GM18508 (cell line): ENCODE measurements around the gene RNF169.

Experiments used
- ATAC-seq: cut with Tn5 transposase; IDR thresholded peaks from one replicate; pipeline ENCODE4 v1.9.1; 2021; ENCODE audit warnings: moderate number of reproducible peaks; ENCODE audit not compliant: insufficient read depth, unreplicated experiment

RNF169 gene, protein sequence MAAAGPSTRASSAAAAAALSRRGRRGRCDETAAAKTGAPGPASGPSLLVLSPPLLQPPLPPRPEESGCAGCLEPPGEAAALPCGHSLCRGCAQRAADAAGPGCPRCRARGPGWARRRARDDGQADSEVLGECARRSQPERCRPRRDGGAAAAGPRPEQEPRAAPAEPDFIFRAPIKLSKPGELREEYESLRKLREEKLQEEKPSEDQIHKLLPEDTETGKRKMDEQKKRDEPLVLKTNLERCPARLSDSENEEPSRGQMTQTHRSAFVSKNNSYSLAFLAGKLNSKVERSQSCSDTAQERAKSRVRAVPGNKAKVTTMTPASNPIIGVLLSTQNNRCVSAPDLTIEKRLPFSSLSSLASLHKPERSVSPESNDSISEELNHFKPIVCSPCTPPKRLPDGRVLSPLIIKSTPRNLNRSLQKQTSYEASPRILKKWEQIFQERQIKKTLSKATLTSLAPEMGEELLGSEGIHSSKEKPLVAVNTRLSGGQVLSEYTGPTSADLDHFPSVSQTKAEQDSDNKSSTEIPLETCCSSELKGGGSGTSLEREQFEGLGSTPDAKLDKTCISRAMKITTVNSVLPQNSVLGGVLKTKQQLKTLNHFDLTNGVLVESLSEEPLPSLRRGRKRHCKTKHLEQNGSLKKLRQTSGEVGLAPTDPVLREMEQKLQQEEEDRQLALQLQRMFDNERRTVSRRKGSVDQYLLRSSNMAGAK

DNA sequence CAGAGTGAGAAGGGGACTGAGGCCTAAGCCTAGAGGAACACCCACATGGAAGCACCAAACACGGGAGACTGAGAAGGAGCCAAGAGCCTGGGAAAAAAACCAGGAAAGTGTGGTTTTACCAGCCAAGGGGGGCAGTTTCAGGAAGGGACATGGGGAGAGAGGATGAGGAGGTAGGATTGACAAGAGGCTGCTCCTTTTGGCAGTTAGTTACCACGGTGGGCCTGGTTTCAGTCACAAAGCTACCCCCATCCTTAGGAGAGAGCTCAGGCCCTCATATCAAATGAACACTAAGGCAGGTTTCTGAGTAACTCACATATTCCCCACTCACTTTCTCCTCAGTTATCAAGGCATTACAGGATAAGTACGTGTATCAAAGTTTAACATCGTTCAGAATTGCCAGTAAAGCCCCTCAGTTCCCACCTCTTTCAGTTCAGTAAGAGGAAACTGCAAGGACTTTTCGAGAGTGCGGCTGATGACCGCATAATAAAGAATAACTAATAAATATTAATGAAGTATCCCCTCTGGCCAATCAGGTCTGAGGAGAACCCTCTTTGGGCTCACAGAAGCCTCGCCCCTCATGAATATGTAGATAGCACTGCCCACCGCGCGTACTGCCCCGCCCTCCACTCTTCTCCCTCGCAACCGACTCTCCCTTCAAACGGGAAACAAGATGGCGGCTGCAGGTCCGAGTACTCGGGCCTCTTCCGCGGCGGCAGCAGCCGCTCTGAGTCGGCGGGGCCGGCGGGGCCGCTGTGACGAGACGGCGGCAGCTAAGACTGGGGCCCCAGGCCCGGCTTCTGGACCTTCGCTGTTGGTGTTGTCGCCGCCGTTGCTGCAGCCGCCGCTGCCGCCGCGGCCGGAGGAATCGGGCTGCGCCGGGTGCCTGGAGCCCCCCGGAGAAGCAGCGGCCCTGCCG is at the start of gene RNF169:
Gene RNF169, plus strand, starts transcription at position 639 of the 916 bp plus-strand sequence. Its CDS starts 32 bp downstream, at position 671.
- ATAC-seq: peak; percentile 90

DNA sequence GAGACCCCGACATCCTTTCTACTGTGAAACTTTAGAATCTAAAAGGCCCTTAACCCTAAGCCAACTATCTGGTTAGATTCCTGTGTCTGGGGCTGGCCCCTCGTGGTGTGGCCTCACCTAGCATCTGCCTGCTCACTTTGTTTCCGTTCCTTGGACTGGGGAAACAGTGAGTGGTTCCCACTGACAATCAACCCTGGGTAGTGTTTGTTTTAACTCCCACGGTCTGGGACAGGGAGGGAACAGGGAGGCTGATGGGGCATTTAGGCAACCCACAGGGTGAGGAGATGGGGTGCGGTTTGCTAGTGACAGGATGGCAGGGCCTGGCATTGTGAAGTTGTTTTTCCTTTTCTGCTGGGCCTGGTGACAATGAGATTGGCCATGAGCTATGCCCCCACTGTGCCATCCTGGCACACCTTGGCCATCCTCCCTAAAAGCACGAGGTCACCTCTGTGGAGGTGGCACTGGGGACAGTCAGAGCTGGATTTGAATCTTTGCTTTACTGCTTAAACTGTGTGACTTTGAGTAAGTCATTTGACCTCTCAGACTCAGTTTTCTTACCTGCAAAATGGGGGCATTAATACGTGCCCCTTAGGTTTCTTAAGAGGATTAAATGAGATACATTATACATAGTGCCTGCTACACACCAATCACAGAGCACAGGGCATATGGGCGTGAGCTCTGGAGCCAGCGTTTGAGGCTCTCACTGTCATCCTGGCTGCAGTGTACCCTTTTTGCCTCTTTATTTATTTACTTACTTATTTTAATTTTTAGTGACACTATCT is 48.8 kb upstream of the RNF169 start:
- no peak for ATAC-seq

DNA sequence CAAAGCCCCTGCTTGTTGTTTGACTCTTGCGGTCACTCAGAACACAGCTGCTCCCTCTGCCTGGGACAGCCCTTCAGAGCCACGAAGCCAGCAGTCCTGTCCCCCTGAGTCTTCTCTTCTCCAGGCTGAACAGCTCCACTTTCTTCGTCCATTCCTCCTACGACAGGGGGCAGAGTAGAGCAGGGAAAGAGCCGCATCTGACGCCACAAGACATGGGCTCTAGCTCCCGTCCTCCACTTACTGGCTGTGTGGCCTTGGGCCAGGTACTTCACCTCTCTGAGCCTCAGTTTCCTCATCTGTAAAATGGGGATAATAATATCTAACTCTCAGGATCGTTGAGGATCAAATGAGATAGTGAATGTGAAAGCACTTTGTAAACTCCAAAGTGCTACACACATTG is 47.3 kb upstream of the RNF169 start:
- no peak for ATAC-seq

DNA sequence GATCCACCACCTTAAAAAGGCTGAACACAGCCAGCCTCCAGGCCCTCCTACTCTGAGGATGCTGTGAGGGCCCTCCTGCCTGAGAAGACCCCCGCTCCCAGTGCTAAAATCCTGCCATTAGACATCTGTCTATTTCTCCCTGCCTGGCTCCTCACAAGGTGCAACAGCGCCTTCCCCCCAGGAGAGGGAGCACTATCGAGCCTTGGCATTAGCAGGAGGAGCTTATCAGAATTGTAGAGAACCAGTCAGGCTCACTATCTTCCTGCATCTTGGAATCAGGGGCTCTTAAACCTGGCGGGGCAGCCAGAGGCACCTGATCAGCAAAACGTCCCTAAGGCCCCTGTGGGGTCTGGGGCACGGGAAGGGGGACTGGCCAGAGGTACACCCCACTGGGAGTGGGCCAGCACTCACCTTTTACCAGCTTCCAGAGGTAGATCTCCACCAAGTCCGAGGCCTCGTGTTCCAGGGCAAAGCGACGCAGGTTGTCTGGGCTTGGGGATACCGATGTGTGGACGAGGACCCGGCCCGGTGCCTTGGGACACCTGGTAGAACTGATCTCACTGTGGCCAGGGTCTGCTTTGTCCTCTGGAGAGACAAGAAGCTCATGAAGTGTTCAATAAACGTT is 46.2 kb upstream of the RNF169 start:
- no peak for ATAC-seq

DNA sequence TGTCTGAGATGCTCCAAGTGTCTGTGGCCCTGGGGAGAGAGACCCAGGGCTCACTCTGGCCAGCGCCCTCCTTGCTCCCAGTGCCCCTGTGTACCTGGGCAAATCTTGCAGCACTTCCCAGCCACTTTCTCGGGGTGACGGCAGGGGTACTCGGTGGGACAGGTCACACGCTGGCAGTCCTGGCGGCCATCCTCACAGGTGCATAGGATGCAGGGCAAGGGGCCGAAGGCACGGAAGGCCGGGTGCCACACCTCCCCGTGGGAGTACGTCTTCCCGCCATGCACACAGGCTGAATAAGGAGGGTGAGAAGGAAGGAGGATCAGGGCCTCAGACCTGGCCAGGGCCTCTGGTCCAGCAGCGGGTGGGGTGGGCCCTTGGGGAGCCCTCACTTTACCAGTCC is 45.4 kb upstream of the RNF169 start:
- ATAC-seq: no peak

DNA sequence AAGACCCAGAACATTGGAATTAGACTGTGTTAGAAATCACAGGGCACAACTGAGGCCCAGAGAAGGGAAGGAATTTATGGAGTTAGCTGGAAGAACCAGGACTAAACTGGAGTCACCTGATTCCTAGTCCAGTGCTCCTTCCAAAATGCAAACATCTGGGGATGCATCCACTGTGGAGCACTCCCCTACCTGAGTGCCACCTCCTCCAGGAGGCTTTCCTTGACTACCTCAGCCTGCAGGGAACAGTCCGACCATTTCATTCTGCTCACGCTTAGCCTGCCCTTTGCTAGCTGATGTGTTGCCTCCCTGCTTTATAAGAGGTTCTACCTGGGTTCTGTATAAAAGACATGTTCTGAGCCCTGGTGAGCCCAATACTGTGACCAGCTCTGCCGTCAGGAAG is 41.5 kb upstream of the RNF169 start:
- no peak for ATAC-seq

DNA sequence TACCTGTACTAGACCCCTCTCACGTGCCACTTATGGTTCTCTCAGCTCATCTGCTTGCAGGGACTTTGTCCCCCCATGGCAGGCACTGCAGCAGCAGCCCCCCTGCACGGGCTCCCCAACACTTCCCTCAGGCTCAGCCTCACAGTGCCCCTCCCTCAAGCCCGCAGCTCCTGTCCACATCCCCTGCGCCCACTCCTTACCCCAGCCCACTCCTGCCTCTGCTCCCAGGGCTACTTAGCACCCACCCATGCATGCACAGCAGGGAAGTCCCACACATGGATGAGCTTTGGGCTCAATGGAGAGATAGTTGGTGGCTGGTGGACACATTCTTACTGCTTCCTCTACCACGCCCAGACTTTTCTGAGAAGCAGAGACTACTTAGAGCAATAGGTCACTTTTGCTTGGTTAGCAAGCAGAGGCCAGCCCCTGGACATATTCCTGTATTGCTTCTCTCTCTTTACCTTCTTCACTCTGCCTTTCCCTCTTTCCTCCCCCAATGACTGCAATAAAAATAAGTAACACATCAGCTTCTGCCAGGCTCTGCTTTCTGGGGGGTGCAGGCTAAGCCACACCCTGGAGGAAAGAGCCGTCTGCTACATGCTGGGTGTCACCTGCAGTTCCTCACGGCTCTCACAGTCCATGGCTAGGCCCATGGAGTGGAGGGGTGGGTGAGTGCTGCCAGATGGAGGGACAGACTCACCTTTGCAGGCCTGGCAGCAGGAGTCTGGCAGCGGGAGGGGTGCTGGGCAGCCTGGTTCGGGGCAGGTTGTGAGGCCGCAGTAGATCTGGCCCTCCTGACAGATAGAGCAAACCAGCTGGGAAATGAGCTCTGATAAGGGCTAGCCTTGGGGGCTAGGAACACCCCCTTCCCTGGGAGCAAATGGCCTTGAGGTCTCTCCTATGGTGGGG is 40.8 kb upstream of the RNF169 start:
- no peak for ATAC-seq

DNA sequence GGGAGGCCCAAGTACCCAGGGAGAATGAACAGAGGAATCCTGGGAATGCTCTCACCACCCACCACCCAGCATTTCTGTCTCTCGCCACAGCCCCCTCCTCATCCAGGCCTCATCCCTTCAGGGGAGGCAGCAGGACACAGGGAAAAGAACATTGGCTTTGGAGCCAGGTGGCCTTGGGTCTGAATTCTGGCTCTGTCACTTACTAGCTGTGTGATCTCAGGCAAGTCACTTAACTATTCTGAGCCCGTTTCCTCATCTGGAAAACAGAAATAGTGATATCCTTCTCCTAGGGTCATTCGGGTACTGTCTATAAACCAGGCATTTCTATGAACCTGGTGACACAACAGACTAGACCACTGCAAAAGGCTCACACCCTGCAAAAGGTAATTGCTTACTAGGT is 39.5 kb upstream of the RNF169 start:
- ATAC-seq: no peak

DNA sequence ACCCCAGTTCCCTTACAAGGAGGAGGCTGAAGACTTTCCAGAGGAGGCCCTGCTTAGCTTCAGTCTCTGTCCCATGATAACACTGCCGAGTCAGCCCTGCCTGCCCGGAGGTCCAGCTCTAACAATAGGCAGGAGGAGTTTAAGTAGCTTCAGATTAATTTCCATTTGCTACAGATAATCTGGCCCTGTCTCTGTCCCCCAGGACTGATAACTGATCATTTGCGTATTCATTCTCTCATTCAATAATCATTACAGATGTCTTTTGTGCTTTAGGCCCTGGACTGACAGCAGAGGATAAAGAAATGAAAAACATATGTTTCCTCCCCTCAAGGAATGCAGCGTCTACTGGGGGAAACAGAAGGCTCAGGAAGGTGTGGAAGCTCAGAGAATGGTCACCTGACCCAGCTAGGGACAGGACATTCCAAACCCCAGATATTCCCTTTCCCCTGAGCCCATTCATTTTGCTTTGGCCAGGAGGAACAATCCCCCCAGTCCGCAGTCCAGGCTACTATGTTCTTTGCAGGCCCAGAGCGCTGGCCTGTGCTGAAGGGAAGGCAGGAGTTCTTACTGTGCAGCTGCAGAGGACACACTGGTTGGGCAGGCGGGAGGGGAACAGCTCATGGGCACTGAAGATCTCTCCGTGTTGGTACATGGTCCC is 38.2 kb upstream of the RNF169 start:
- ATAC-seq: no peak

DNA sequence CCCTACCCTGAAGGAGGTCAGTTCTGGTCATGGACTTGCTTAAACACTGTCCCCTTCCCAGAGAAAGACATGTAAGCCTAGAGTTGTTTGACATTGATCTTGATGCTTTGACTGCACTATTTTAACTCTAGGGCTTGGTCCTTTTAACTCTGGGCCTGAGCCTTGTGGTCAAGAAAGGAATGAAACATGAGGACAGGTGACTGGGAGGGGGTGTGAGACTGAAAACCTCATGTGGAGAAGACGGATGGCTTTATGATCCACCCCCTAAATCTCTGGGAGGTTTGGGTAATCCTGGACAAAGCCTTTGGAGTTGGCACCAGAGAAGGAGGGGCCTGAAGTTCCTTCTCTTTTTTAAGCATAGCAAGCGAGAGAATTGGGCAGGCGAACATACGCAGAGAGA is 35.0 kb upstream of the RNF169 start:
- no peak for ATAC-seq

DNA sequence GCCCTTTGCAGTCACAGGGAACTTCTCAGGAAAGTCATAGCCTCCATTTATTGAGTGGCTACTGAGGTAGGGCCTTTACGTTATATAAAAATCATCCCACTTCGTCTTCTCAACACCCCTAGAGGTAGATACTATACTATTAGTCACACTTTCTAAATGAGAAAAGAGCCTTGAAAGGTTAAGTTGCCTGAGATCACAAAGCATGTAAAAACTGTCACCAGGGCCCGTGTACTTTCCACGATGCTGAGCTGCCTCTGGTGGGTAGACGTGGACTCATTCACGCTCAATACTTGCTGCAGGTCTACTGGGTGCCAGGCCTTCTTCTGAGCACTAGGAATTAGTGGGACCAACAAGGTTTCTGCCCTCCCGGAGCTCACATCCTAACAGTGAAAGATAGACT is 33.7 kb upstream of the RNF169 start:
- ATAC-seq: no peak

DNA sequence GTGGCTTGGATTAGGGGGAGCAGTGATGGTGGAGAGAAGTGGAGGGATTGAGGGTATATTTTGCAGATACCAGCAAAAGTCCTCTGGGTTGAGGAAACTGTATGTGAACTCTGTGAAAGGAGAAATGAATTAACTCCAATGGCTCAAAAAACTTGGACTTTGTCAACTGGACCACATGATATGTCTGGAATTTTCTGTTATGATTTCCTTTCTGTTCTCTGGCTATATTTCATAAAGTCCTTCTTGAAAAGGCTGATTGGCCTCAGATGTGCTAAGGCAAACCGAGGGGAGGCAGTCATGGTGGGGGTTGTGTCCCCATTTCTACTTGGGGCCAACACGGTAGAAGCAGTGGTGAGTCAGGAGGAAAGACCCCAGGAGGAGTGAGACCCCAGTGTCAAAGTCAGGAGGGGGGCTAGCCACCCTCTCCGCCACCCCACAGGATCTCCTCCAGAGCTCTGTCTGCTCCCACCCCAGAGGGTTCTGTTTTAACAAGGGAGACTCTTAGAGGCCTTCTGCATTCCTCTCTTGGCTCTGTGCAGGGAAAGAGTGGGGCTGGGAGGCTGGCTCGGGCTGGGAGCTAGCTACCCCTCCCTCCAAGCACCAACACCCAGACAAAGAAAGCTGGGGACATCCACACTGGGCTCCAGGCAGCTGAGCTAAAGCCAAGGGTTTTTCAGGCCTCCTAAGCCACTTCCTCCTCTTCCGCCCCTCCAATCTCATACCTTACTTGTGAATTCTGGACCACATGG is 31.3 kb upstream of the RNF169 start:
- ATAC-seq: no peak

DNA sequence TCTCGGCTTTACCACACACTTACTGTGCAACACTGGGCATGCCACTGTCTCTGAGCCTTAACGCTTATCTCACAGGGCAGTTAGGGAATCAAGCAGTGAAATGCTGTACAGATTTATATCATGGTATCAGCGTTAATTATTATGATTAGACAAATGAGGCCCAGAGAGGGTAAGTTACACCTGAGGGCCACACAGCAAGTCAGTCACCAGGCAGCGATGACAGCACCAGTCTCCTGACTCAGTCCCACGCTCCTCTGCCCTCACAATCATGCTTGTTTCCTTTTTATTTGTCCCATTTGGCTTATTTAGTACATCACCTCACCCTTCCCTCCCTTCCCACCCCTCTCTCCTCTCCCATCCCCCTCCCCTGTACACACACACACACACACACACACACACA is 29.6 kb upstream of the RNF169 start:
- ATAC-seq: no peak

DNA sequence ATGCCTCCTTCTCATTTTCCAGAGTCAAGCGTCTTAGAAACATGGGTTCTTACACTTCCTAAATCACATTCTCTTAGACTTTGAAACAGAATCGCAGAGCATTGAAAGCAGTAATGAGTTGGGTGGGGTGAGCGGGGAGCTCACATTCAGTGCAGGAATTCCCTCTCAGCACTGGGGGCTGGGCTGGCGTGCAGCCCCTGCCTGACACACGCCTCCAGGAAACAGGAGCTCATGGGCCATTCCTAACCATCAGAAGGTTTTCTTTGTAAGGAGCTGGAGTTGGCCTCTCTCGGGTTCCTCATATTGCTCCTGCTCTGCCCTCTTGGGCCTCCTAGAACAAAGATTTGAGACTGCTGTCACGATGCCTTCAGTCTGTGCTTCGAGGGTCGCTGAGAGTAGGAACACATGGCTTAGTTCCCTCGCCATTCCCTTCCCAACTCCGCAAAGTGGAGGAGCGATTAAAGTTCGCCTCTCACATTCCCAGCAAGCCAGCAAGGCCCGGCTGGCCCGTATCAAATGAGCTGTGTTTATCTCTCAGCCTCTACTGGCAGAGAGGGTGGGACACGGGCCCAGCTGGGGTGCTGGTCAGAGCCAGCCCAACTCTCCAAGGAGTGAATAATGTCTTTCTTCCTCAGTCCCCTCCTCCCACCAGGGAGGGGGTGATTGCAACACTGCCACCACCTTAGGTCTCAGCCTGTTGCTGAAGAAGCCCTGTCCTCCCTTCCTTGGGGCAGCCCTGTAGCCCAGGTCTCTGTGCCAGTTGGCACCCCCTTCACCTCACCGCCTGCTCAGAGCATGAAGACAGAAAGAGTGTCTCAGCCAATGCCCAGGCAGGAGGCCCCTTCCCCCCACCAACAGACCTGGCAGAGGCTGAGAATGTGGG is 27.8 kb upstream of the RNF169 start:
- ATAC-seq: no peak

DNA sequence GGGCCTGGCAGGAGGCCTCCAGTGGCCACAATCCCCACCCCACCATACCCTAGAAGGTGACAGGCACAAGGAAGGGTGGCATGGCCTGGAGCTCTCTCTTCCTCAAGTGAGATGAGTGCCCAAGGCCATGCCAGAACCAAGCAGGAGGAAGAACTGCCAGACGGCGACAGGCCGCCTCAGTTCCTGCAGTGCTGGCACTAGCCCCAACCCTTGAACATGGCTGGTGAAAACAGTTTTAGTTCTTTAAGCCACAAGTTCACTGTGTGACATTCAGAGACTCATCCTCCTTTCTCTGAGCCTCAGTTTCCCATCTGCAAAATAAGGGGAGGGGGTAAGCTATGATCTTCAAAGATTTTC is 27.2 kb upstream of the RNF169 start:
- no peak for ATAC-seq

DNA sequence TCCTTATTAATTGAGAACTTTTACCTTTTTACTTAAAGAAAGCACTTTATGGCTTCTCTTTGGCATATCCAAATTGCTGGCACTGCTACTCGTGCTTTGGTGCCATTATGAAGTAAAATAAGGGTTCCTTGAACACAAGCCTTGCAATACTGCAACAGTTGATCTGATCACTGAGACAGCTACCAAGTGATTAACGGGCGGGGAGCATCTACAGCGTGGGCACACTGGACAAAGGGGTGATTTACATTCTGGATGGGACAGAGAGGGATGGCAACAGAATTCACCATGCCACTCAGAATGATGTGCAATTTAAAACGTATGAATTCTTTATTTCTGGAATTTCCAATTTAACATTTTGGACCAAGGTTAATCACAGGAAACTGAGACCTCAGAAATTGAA is 25.1 kb upstream of the RNF169 start:
- ATAC-seq: no peak

DNA sequence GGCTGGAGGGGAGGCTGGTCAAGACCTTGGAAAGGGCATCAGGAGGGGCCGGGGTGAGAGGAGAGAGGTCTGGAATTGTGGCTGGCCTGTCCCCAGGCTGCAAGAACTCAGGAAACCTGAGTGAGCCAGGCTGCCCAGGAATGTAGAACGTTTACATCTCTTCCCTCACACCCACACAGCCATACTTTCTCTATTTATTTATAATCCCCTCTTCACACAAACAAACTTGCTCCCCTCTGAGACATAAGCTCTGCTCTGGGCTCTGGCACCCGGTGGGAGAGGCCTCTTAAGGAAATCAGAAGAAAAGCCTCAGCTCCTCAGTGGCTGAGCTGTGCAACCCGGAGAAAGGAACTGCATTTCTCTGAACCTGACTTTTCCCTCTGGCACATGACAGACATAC is 22.9 kb upstream of the RNF169 start:
- no peak for ATAC-seq
